OCI-LY3 (cell line): ENCODE data around the gene TFAP2D.

Source experiments
- H2AFZ ChIP-seq: fragments of 200-600, 300-600 bp; shearing (Covaris generic); 2 replicates; pipeline ENCODE4 v1.6.0; 2014; ENCODE audit warnings: antibody characterized with exemption, low read depth, low read length
- H3K27ac ChIP-seq: fragments of 200-600, 300-600 bp; sonication (generic); 2 replicates; pipeline ENCODE4 v1.5.1; 2014; ENCODE audit warnings: mild to moderate bottlenecking, low read length, moderate library complexity, mixed read lengths
- H3K27me3 ChIP-seq: fragments of 200-600, 300-600 bp; sonication (generic); 2 replicates; pipeline ENCODE4 v1.6.1; 2014; ENCODE audit warnings: low read depth, low read length, mixed read lengths
- H3K36me3 ChIP-seq: fragments of 200-600, 300-600 bp; sonication (generic); replicated peaks from 2 replicates; pipeline ENCODE3; 2014; ENCODE audit warnings: low read depth, low read length, mixed read lengths
- H3K4me1 ChIP-seq: fragments of 300-600, 200-600 bp; sonication (generic); 2 replicates; pipeline ENCODE4 v1.6.1; 2014; ENCODE audit warnings: low read length, mixed read lengths
- H3K4me2 ChIP-seq: fragments of 200-600, 300-600 bp; sonication (generic); 2 replicates; pipeline ENCODE4 v1.6.1; 2014; ENCODE audit warnings: low read length, mixed read lengths
- H3K4me3 ChIP-seq: fragments of 300-600, 200-600 bp; sonication (generic); 2 replicates; pipeline ENCODE4 v1.5.1; 2014; ENCODE audit warnings: antibody characterized with exemption, mild to moderate bottlenecking, low read length, moderate library complexity
- H3K79me2 ChIP-seq: fragments of 300-600, 200-600 bp; shearing (Covaris generic); 2 replicates; pipeline ENCODE4 v1.6.1; 2014; ENCODE audit warnings: mild to moderate bottlenecking, low read length, mixed read lengths
- H3K9ac ChIP-seq: fragments of 300-600, 200-600 bp; shearing (Covaris generic); 2 replicates; pipeline ENCODE4 v1.6.0; 2014; ENCODE audit warnings: mild to moderate bottlenecking, low read length, moderate library complexity
- H3K9me3 ChIP-seq: fragments of 200-600, 300-600 bp; shearing (Covaris generic); 2 replicates; pipeline ENCODE4 v1.6.1; 2014; ENCODE audit warnings: low read length, mixed read lengths; ENCODE audit not compliant: insufficient read depth
- H4K20me1 ChIP-seq: fragments of 200-600, 300-600 bp; sonication (generic); 2 replicates; pipeline ENCODE4 v1.6.1; 2016; ENCODE audit warnings: low read length, mixed read lengths; ENCODE audit not compliant: insufficient read depth
- EZH2phosphoT487 ChIP-seq: fragments of 200-600 bp; shearing (Covaris generic); IDR thresholded peaks from 2 replicates; pipeline ENCODE4 v1.6.1; 2018; ENCODE audit warnings: antibody characterized with exemption, mixed run types, low read depth
- TF ChIP-seq, protein P1 (sequence below): fragments of 200-600, 300-600 bp; sonication (generic); IDR thresholded peaks from 2 replicates; pipeline ENCODE4 v1.5.1; 2014; ENCODE audit warnings: antibody characterized with exemption, low read length, low read depth

Gene TFAP2D

DNA sequence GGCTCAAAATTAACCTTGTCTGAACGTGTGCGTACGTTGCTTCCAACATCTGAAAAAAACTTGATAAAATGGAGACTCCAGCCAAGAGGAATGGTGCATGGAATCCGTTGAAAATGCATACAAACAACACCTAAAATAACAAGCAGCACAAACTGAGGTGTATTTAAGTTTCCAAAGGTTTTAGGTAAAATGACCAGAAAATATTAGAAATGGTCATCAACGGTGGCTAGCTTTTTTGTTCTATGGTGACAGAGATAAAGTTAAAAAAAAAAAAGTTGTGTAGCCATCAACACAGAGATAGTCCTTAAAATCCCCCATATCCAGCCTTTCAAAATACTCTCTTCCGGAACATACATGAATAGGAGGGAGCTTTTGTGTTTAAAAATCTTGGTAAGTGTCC lies 104.7 kb downstream of the TFAP2D start:
- Histone ChIP-seq H3K27me3 (peaks cover 29% of the 10 kb centered on the region), H3K4me1 (no peaks in the 10 kb centered on the region), H3K9ac (no peak overlapping the region), H3K79me2 (no peaks in the 10 kb centered on the region), H4K20me1 (no peaks in the 10 kb centered on the region), H3K4me3 (no peak overlapping the region), H3K27ac (no peak overlapping the region), H3K4me2 (no peak overlapping the region), H3K36me3 (no peaks in the 10 kb centered on the region), H3K9me3 (no peaks in the 10 kb centered on the region), H2AFZ (no peak overlapping the region)
- TF ChIP-seq, protein P1, sequence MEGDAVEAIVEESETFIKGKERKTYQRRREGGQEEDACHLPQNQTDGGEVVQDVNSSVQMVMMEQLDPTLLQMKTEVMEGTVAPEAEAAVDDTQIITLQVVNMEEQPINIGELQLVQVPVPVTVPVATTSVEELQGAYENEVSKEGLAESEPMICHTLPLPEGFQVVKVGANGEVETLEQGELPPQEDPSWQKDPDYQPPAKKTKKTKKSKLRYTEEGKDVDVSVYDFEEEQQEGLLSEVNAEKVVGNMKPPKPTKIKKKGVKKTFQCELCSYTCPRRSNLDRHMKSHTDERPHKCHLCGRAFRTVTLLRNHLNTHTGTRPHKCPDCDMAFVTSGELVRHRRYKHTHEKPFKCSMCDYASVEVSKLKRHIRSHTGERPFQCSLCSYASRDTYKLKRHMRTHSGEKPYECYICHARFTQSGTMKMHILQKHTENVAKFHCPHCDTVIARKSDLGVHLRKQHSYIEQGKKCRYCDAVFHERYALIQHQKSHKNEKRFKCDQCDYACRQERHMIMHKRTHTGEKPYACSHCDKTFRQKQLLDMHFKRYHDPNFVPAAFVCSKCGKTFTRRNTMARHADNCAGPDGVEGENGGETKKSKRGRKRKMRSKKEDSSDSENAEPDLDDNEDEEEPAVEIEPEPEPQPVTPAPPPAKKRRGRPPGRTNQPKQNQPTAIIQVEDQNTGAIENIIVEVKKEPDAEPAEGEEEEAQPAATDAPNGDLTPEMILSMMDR: no peak
- TF ChIP-seq EZH2phosphoT487: no peak

DNA sequence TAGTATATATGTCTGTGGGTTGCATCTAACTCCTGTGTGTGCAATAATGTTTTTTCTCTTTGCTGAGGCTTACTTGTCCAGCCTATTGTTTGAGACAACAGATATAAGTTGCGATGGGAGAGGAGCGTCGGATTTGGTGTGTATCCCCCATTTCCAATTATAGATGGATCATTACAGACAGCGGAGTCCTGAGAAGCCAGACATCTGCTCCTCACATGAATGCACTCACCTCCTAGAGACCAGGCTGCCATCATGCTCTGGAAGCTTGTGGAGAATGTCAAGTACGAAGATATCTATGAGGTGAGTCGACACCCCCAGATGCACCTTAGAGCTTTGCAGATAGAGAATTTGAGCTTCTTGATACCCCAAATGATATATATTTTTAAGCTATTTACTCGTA lies 105.3 kb downstream of the TFAP2D start, which contains the start of gene TFAP2B:
TFAP2B (plus strand) TSS at position 199 of the 400 bp plus-strand sequence; CDS start at position 220, 21 bp downstream.
- TF ChIP-seq EZH2phosphoT487: no peak
- TF ChIP-seq, protein P1: no peak
- no peaks in the 10 kb centered on the region for H4K20me1 ChIP-seq
- no peaks in the 10 kb centered on the region for H3K4me1 ChIP-seq
- no peak within 1 kb of the TSS for H3K4me2 ChIP-seq
- no peak within 1 kb of the TSS for H3K27ac ChIP-seq
- peaks cover 29% of the 10 kb centered on the region for H3K27me3 ChIP-seq
- no peak within 1 kb of the TSS for H3K9ac ChIP-seq
- H3K4me3 ChIP-seq: no peak within 1 kb of the TSS
- no peaks in the 10 kb centered on the region for H3K36me3 ChIP-seq
- no peak within 1 kb of the TSS for H2AFZ ChIP-seq
- H3K9me3 ChIP-seq: no peaks in the 10 kb centered on the region
- H3K79me2 ChIP-seq: no peaks in the 10 kb centered on the region

DNA sequence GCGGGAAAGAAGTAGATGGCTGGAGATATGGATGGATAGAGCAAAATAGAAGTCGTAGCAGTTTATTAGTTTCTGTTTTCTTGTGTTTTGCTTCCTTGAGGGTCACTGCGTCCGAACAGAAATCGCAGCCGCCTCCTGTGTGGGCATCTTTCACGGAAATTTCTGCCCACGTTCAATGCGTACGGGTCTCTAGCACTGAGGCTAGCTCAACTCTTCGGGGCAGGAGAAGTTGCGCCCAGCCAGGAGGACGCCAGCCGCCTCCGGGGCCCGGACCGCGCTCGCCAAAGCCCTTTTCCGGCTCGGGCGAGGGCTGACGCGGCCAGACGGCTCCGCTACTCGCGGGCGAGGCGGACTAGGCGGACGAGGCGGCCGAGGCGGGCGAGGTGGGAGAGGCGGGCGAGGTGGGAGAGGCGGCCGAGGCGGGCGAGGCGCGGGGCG lies 106.2 kb downstream of the TFAP2D start:
- Histone ChIP-seq H3K9ac (no peak overlapping the region), H3K9me3 (no peaks in the 10 kb centered on the region), H3K27ac (no peak overlapping the region), H3K79me2 (no peaks in the 10 kb centered on the region), H2AFZ (no peak overlapping the region), H3K27me3 (peaks cover 26% of the 10 kb centered on the region), H3K4me1 (no peaks in the 10 kb centered on the region), H3K4me3 (no peak overlapping the region), H4K20me1 (no peaks in the 10 kb centered on the region), H3K36me3 (no peaks in the 10 kb centered on the region), H3K4me2 (no peak overlapping the region)
- TF ChIP-seq, protein P1: no peak
- TF ChIP-seq EZH2phosphoT487: no peak

DNA sequence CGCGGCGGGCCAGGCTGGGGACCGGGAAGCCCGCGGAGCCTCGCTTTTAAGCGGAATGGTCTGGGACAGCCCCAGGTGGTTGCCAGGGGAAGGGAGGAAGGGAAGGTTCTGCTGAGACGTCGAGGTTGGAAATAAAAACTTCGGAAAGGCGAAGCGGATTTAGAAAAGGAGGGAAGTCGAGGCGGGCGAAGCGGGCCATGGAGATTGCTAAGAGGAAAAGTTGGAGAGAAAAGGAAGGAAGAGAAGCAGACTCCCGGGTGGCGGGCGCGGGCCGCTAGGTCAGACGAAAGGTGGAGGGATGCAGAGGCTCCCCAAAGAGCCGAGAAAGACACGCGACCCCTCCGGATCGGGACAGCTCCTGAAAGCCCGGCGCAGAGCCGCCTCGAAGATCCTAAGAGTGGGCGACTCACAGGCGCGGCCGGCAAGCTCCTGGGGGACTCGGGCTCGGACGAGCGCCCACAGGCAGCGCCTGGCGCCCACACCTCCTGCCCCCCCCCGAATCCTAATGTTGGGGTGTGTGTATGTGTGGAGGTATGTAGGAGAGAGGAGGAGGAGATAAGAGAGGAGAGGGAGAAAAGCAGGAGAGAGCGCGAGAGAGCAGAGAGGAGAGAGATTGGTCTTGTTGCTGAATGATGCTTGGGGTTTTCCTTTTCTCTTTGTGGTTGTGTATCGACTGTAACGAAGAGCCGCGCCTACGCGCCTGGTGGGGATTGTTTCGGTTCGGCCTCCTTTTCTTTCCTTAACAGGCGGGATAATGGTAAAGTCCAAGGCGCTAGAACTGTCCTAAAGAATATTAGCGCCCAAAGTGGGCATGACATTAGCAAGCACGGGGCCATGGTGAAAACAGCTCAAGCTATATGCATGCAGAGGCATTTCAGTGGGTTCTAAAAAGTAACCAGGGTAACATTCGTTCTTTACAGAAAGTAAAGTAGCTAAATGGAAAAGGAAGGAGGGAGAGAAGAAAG lies 106.9 kb downstream of the TFAP2D start:
- H3K79me2 ChIP-seq: no peaks in the 10 kb centered on the region
- no peaks in the 10 kb centered on the region for H3K9me3 ChIP-seq
- no peak overlapping the region for H3K9ac ChIP-seq
- no peak overlapping the region for H3K27ac ChIP-seq
- no peak overlapping the region for H3K4me2 ChIP-seq
- H2AFZ ChIP-seq: no peak overlapping the region
- H3K4me3 ChIP-seq: no peak overlapping the region
- H3K36me3 ChIP-seq: no peaks in the 10 kb centered on the region
- H3K27me3 ChIP-seq: peaks cover 20% of the 10 kb centered on the region
- no peaks in the 10 kb centered on the region for H3K4me1 ChIP-seq
- TF ChIP-seq, protein P1: no peak
- TF ChIP-seq EZH2phosphoT487: no peak
- H4K20me1 ChIP-seq: no peaks in the 10 kb centered on the region
